HG02973 (cell line): Measurements from ENCODE around the gene CMTM1.

Experiments used
- ATAC-seq: cut with Tn5 transposase; IDR thresholded peaks from one replicate; pipeline ENCODE4 v1.9.1; 2021; ENCODE audit warnings: moderate library complexity; ENCODE audit not compliant: unreplicated experiment

CMTM1 gene

GRCh38 chr16:66566051-66566901 is at the start of gene CMTM1:
CMTM1 (plus strand) TSS chr16:66566439; CDS start chr16:66566514, 75 bp downstream.
- no peak for ATAC-seq

DNA sequence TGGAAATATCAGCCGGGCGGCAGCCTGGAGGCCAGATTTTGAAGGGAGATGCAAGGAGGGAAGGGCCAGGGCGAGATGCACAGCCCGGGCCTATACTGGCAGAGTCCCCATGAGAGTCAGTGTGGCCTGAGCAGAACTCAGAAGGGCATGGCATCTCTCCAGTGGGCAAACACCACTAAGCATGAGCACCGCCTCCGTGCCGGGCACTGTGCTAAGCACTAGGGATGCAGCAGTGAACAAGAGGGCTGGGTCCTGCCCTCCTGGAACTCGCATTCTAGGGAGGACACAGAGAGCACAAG is 49.8 kb upstream of the CMTM1 start:
- ATAC-seq: peak; percentile 17

DNA sequence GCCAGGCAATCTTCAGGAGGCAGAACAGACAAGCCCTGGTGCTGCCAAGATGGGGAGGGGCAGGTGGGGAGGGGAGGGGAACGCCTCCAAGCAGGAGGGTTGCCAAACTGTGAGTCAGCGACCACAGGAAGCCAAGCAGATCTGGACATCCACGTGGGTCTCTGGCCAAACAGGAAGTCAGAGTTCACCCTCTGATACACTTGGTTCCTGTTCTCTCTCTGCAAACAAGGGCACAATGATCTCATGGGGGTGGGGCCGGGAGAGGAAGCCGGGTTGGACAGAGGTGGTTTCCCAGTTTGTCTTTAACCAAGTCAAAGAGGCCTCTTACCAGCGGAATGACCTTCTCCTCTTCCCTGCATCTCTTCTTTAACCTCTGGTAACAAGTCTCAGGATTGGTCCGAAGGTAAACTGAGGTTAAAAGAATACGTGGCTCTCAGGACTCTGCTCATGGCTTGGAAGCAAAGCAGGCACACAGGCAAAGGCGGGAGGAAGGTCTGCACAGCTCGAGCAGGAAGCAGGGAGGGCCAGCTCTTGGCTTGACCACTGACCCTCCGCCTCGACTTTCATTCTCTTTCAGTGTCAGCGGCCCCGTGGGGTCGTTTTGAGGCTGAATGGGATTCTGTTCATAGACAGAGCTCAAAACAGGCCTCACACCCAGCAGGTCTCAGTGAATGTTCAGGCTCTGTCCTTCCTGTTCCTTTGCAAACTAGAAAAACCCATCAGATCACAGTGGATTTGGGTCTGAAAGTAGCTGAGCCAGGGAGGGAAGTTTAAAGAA is 49.2 kb upstream of the CMTM1 start:
- ATAC-seq: peak; percentile 95

DNA sequence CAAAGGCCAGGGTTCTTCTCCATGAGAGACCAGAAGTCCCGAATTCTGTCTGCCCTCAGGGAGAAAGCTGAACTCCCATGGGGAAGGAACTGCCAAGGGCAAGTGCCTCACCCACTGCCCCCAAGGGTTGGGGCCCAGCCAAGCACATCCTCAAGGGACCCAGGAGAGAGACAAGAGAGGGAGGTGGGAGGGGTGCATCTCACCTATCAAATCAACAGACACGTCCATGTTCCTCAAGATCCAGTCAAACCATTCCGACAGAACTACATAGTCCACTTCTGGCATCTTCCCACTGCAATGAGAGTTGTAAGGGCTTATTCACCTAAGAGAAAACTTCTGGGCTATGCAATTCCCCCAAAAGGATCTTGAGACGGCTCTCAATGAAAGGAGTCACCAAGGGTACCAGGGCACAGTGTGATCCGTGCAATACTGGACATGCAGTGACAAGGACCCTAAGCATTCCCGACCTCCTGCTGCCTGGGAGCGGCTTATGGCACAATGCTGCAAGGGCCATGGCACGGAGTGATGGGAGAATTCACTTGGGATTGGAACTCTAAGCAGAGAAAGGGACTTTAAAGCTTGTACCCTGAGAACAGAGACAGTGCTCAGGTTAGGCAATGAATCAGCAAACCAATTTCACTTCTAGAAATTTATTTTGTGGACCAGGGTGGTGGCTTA is 48.5 kb upstream of the CMTM1 start:
- no peak for ATAC-seq

DNA sequence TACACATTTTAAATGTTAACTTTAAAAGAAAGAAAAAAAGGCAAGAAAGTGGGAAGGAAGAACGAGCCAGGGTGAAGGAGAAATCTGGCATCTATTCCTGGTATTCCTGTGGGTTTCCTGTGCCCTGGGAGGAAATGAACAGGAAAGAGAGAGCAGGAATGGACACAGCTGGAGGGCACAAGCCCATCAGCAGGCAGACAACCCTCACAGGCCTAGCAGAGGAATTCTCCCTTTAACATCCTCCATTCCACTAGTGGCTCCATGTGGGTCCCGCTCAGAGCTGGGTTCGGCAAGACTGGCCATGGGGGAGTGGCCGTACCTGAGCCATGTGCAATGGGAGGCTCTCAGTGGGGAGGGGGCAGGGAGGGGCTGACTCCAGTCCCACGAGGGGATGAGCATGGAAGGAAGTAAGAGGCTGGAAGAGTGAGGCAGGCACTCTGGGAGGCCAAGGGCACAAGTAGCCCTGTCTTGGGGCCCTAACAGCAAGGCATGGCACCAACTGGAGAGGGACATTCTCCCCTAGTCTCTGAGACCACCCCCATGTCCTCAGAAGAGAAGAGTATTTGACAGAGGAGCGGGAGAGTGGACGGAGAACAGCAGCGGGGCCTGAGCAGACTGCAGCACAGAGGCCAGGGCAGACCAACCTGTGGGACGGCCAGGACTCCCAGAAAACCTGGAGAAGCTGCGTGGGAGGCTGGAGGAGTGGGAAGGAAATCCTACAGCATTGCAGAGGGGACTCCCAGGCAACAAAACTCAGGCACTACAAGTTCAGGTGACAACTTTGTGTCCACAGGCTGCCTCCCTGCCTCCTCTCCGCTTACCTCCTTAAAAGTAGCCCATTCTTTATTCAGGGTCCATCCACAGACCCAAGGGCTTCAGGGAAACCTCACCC is 46.5 kb upstream of the CMTM1 start:
- no peak for ATAC-seq

DNA sequence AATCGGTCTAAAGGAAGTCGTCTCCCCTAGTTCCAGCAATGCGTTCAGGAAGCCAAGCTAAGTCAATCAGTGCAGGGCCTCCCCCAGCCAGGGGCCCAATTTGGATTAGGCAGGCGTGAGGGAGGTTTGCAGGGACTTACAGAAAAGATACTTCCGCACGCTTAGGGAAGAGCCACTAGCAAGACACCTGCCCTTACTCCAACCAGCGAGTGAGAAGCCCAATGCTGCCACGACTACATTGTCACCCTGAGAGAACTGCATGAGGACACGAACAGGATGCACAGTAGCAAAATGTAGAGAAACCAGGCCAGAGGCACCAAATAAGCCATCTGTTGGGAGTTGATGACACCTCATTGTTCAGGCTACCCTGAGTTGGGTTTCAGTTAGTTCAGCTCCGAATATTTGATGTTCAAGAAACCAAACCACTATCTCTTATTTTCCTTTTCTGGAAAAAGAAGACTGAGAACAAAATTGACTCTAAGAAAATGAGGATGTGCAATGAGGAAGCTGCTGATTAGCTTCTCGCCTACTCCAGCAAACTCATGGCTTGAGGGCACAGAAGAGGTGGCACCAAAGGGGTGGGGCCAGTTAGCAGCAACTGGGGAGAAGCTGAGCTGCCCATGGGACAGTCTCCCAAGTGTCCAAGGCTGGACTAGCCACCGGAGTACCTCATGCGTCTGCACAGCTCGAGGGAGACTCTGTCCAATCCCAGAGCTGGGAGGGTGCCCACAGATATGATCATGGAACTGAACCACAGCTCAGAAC is 45.7 kb upstream of the CMTM1 start:
- no peak for ATAC-seq

DNA sequence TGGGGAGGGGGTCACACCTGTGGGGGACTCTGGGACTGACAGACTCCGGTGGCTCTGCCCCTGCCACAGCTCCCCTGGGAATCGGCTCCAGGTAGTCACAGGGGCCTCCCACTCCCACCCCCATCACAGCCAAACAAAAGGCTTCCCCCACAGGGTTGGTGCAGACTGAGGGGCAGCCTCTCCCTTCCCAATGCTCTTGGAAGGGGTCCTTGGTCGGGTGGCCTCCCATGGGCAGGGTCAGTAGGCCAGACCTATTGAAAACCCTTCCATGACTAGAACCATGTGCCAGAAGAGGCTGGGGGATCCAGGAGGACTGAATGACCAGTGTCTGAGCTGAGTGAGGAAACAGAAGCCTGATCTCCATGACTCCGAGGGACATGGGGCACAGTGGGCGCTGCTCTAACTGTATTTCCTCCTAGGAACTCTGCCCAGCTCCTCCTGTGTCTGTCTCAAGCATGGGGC is 45.0 kb upstream of the CMTM1 start:
- ATAC-seq: no peak

DNA sequence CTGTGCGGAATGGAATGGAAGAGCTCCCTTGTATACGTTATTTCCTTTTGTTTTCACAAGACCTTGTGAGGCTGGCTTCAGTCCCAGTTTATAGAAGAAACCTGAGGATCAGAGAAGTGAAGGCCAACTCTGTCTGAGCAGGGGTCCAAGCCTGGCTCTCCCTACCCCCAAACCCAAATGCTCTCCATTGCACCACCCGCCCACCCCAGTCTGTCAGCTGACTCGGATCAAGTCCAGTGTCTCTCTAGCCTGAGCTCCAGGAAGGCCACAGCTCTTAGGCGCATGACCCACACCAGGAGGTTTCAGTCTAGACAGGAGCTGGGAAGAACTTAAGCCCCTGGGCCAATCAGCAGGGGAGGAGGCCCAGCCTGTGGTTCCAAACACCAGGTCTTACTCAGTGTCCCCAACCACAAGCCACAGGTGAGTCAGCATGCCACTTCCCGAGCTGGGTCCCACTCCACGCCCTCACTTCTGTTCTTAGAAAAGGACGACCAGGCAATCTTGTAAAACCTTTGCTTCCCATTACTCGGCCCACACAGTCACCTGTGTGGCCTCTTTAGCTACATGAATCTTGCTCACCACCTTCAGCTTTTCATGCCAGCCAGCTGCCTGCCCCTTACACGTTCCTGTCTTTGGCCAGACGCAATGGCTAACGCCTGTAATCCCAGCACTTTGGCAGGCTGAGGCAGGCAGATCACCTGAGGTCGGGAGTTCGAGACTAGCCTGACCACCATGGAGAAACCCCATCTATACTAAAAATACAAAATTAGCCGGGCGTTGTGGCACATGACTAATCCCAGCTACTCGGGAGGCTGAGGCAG is 44.1 kb upstream of the CMTM1 start:
- peak; percentile 56 for ATAC-seq

DNA sequence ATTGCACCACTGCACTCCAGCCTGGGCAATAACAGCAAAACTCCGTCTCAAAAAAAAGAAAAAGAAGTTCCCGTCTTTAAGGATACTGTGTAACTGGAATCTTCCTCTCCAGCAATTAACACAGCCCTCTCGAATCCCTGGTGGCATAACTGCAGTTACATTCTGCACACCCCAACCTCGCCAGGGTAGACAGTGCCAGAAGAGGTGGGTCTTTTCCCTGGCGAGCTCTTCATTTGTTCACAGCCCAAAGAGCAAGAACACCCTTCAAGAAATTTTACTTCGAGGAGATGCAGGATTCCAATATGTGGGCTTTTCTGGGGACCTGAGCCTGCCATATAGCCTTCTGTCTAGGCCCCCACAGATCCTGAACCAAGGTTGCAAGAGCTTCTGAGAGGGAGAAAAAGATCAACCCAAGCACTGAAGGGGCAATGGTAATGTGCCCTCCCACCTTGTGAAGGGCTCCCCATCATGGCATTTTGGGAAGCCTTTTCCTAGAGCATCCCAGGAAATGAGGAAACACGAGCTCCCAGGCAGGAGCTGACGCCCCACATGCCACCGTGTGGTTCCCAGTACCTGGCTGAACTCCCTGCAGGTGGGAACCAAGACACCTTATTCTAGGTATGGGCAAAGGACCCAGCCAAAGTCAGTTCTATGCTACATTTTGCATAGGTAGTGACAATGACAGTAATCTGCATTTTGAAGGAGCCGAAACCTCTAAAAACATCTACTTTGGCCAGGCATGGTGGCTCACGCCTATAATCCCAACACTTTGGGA is 43.2 kb upstream of the CMTM1 start:
- no peak for ATAC-seq

- ATAC-seq: peak; percentile 42
Measured at GRCh38 chr16:66523861-66524354, 42.3 kb upstream of the CMTM1 start.

GRCh38 chr16:66524601-66525164 is 41.6 kb upstream of the CMTM1 start:
- ATAC-seq: peak; percentile 49

- ATAC-seq: no peak
Measured at GRCh38 chr16:66525396-66526180, 40.7 kb upstream of the CMTM1 start.

DNA sequence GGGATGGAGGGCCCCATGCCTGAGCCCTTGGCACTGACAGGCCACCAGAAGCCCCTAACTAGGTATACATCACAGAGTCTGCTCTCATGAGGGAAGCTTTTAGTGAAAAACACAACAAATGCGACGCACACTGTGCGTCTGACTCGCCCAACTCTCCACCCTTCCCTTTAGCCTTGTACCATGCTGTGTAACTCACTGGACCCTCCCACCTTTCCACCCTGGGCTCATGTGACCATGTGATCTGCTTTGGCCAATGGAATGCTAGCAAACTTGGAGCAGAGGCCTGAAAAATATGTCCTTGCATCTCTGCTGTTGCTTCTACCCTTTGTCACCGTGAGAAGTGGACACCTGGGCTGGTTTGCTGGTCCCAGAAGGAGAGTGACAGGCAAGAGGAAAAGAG is 37.9 kb upstream of the CMTM1 start:
- no peak for ATAC-seq

GRCh38 chr16:66529475-66529874 is 36.8 kb upstream of the CMTM1 start:
- ATAC-seq: no peak

GRCh38 chr16:66534376-66534799 is 31.9 kb upstream of the CMTM1 start:
- ATAC-seq: no peak

- ATAC-seq: no peak
Measured at GRCh38 chr16:66536525-66536924, 29.7 kb upstream of the CMTM1 start.

DNA sequence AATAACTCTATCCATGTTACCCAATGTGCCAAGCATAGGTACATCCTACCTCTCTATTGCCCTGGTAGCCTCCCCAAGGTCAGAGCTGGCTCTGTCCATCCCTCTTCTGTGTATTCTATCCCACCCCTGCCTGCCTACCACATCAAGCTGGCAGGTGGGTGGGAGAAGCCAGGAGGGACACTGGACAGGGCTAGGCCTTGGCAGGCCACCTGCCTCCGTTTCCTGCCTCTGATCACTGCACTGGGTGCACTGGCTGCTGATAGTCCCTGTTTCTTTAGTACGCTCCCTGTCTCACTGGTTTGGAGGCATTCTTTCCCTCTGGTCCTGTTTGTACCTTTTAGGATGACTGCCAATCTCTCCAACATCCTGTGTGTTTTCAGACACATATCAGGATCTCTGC is 29.0 kb upstream of the CMTM1 start:
- no peak for ATAC-seq
